ENCODE data around the gene GPR153. TPM values are rescaled to one million over a fixed set of nuclear protein-coding genes. Genes with fewer than 3 reads are reported as not detected.
"Not testable (repeated sequence)": the region's sequence is repeated elsewhere in the genome, so short reads cannot be mapped to it uniquely, and the experiment has no call there.

Gene GPR153
- polyA plus RNA-seq: 10 to 100 TPM in 3 of 4 donors, 1 to 10 TPM in 1; 6.5 to 34.9 (median 22.3) TPM
- long read RNA-seq, donor 1: 0 reads
- long read RNA-seq, donor 2: 0 reads
- long read RNA-seq, donor 3, full-length matches to known transcripts: 3 of 3 reads
- long read RNA-seq, donor 3, partial matches to known transcripts: 0 of 3 reads
- long read RNA-seq, donor 3, other reads (novel, unspliced or antisense): 0 of 3 reads
- long read RNA-seq, donor 4, full-length matches to known transcripts: 1 of 1 reads
- long read RNA-seq, donor 4, partial matches to known transcripts: 0 of 1 reads
- long read RNA-seq, donor 4, other reads (novel, unspliced or antisense): 0 of 1 reads
- long read RNA-seq, donor 5: 0 reads
- long read RNA-seq, donor 6: 0 reads
- long read RNA-seq, donor 7: 0 reads
- long read RNA-seq, donor 8: 0 reads
- long read RNA-seq, donor 9: 0 reads
- long read RNA-seq, donor 10, full-length matches to known transcripts: 4 of 26 reads
- long read RNA-seq, donor 10, partial matches to known transcripts: 22 of 26 reads
- long read RNA-seq, donor 10, other reads (novel, unspliced or antisense): 0 of 26 reads

GRCh38 chr1:6260961-6261614 is at the start of gene GPR153:
GPR153 (minus strand) TSS chr1:6261098; CDS start chr1:6254905, 6,193 bp downstream.
- WGBS, 3 donors: 0 to 3% (median 1%) methylated on average over 40 to 78 of the region's 78 CpGs
- peak; percentile 58 to 80 for DNase-seq
- peaks cover 0 to 43% (median 2%) of the 10 kb centered on the region in 3 donors for H3K4me1 ChIP-seq (ENCODE audit: control insufficient read depth in 3 of 3, insufficient read depth in 2 of 3, low read depth in 1 of 3, low read length in 2 of 3)
- H3K4me3 ChIP-seq (ENCODE audit: low read depth in 1 of 3, low read length in 3 of 3): peak within 1 kb of the TSS; percentile 51 to 79 (median 59)
- FAIRE-seq: no peak
- H3K27me3 ChIP-seq (ENCODE audit: control insufficient read depth in 3 of 3, insufficient read depth in 3 of 3, low read length in 3 of 3): no peaks in the 10 kb centered on the region
- peaks cover 2 to 27% (median 3%) of the 10 kb centered on the region in 3 donors for H3K36me3 ChIP-seq (ENCODE audit: control insufficient read depth in 3 of 3, insufficient read depth in 2 of 3, low read depth in 1 of 3, low read length in 3 of 3)
- no peaks in the 10 kb centered on the region for H3K9me3 ChIP-seq (ENCODE audit: control insufficient read depth in 2 of 2, insufficient read depth in 1 of 2, low read depth in 1 of 2, low read length in 1 of 2)
- H3K27ac ChIP-seq (ENCODE audit: low read depth in 1 of 3, low read length in 2 of 3): peak within 1 kb of the TSS; percentile 19 to 76 (median 65)

GRCh38 chr1:6310116-6310848 is 49.4 kb upstream of the GPR153 start:
- Histone ChIP-seq H3K4me1 (ENCODE audit: control insufficient read depth in 3 of 3, insufficient read depth in 2 of 3, low read depth in 1 of 3, low read length in 2 of 3) (no peaks in the 10 kb centered on the region), H3K27me3 (ENCODE audit: control insufficient read depth in 3 of 3, insufficient read depth in 3 of 3, low read length in 3 of 3) (no peaks in the 10 kb centered on the region), H3K9me3 (ENCODE audit: control insufficient read depth in 2 of 2, insufficient read depth in 1 of 2, low read depth in 1 of 2, low read length in 1 of 2) (peaks cover 0 to 2% of the 10 kb centered on the region in 2 donors), H3K27ac (ENCODE audit: low read depth in 1 of 3, low read length in 2 of 3) (no peak overlapping the region), H3K4me3 (ENCODE audit: low read depth in 1 of 3, low read length in 3 of 3) (no peak overlapping the region), H3K36me3 (ENCODE audit: control insufficient read depth in 3 of 3, insufficient read depth in 2 of 3, low read depth in 1 of 3, low read length in 3 of 3) (peaks cover 0 to 16% (median 14%) of the 10 kb centered on the region in 3 donors)
- 93 to 96% (median 94%) methylated on average over 9 of the region's 9 CpGs for WGBS, 3 donors
- FAIRE-seq (no peak), DNase-seq (no peak)

GRCh38 chr1:6309564-6309963 is 48.7 kb upstream of the GPR153 start:
- H3K4me3 ChIP-seq (ENCODE audit: low read depth in 1 of 3, low read length in 3 of 3): no peak overlapping the region
- no peaks in the 10 kb centered on the region for H3K4me1 ChIP-seq (ENCODE audit: control insufficient read depth in 3 of 3, insufficient read depth in 2 of 3, low read depth in 1 of 3, low read length in 2 of 3)
- H3K27me3 ChIP-seq (ENCODE audit: control insufficient read depth in 3 of 3, insufficient read depth in 3 of 3, low read length in 3 of 3): no peaks in the 10 kb centered on the region
- peaks cover 0 to 16% (median 12%) of the 10 kb centered on the region in 3 donors for H3K36me3 ChIP-seq (ENCODE audit: control insufficient read depth in 3 of 3, insufficient read depth in 2 of 3, low read depth in 1 of 3, low read length in 3 of 3)
- WGBS, 3 donors: 83 to 92% (median 91%) methylated on average over 7 of the region's 7 CpGs
- H3K9me3 ChIP-seq (ENCODE audit: control insufficient read depth in 2 of 2, insufficient read depth in 1 of 2, low read depth in 1 of 2, low read length in 1 of 2): peaks cover 0 to 2% of the 10 kb centered on the region in 2 donors
- no peak for DNase-seq
- H3K27ac ChIP-seq (ENCODE audit: low read depth in 1 of 3, low read length in 2 of 3): no peak overlapping the region
- no peak for FAIRE-seq

GRCh38 chr1:6308449-6308848 is 47.6 kb upstream of the GPR153 start:
- 91 to 97% (median 92%) methylated on average over 13 of the region's 13 CpGs for WGBS, 3 donors
- Histone ChIP-seq H3K36me3 (ENCODE audit: control insufficient read depth in 3 of 3, insufficient read depth in 2 of 3, low read depth in 1 of 3, low read length in 3 of 3) (peaks cover 0 to 13% (median 10%) of the 10 kb centered on the region in 3 donors), H3K27me3 (ENCODE audit: control insufficient read depth in 3 of 3, insufficient read depth in 3 of 3, low read length in 3 of 3) (no peaks in the 10 kb centered on the region), H3K4me1 (ENCODE audit: control insufficient read depth in 3 of 3, insufficient read depth in 2 of 3, low read depth in 1 of 3, low read length in 2 of 3) (no peaks in the 10 kb centered on the region), H3K4me3 (ENCODE audit: low read depth in 1 of 3, low read length in 3 of 3) (no peak overlapping the region), H3K27ac (ENCODE audit: low read depth in 1 of 3, low read length in 2 of 3) (no peak overlapping the region), H3K9me3 (ENCODE audit: control insufficient read depth in 2 of 2, insufficient read depth in 1 of 2, low read depth in 1 of 2, low read length in 1 of 2) (peaks cover 0 to 2% of the 10 kb centered on the region in 2 donors)
- FAIRE-seq (no peak), DNase-seq (no peak)

- WGBS, 3 donors: 88 to 94% (median 93%) methylated on average over 7 of the region's 7 CpGs
- FAIRE-seq; H3K4me3 ChIP-seq (ENCODE audit: low read depth in 1 of 3, low read length in 3 of 3); H3K9me3 ChIP-seq (ENCODE audit: control insufficient read depth in 2 of 2, insufficient read depth in 1 of 2, low read depth in 1 of 2, low read length in 1 of 2); H3K27ac ChIP-seq (ENCODE audit: low read depth in 1 of 3, low read length in 2 of 3); DNase-seq; H3K27me3 ChIP-seq (ENCODE audit: control insufficient read depth in 3 of 3, insufficient read depth in 3 of 3, low read length in 3 of 3); H3K4me1 ChIP-seq (ENCODE audit: control insufficient read depth in 3 of 3, insufficient read depth in 2 of 3, low read depth in 1 of 3, low read length in 2 of 3): not testable (repeated sequence)
- H3K36me3 ChIP-seq (ENCODE audit: control insufficient read depth in 3 of 3, insufficient read depth in 2 of 3, low read depth in 1 of 3, low read length in 3 of 3): peaks cover 0 to 13% (median 6%) of the 10 kb centered on the region in 3 donors
These were observed 46.8 kb upstream of the GPR153 start for GRCh38 chr1:6307682-6308081.

- H3K36me3 ChIP-seq (ENCODE audit: control insufficient read depth in 3 of 3, insufficient read depth in 2 of 3, low read depth in 1 of 3, low read length in 3 of 3): peaks cover 0 to 13% (median 6%) of the 10 kb centered on the region in 3 donors
- no peak overlapping the region for H3K4me3 ChIP-seq (ENCODE audit: low read depth in 1 of 3, low read length in 3 of 3)
- no peak for FAIRE-seq
- WGBS, 3 donors: 96% methylated on average over 15 of the region's 15 CpGs
- no peaks in the 10 kb centered on the region for H3K27me3 ChIP-seq (ENCODE audit: control insufficient read depth in 3 of 3, insufficient read depth in 3 of 3, low read length in 3 of 3)
- peaks cover 0 to 2% of the 10 kb centered on the region in 2 donors for H3K9me3 ChIP-seq (ENCODE audit: control insufficient read depth in 2 of 2, insufficient read depth in 1 of 2, low read depth in 1 of 2, low read length in 1 of 2)
- no peak overlapping the region for H3K27ac ChIP-seq (ENCODE audit: low read depth in 1 of 3, low read length in 2 of 3)
- DNase-seq: no peak
- no peaks in the 10 kb centered on the region for H3K4me1 ChIP-seq (ENCODE audit: control insufficient read depth in 3 of 3, insufficient read depth in 2 of 3, low read depth in 1 of 3, low read length in 2 of 3)
These were observed 46.2 kb upstream of the GPR153 start for GRCh38 chr1:6307099-6307498.

- WGBS, 3 donors: 91 to 95% (median 93%) methylated on average over 15 of the region's 15 CpGs
- H3K36me3 ChIP-seq (ENCODE audit: control insufficient read depth in 3 of 3, insufficient read depth in 2 of 3, low read depth in 1 of 3, low read length in 3 of 3): peaks cover 0 to 18% (median 7%) of the 10 kb centered on the region in 3 donors
- FAIRE-seq (no peak), DNase-seq (no peak)
- no peak overlapping the region for H3K27ac ChIP-seq (ENCODE audit: low read depth in 1 of 3, low read length in 2 of 3)
- H3K9me3 ChIP-seq (ENCODE audit: control insufficient read depth in 2 of 2, insufficient read depth in 1 of 2, low read depth in 1 of 2, low read length in 1 of 2): peaks cover 0 to 2% of the 10 kb centered on the region in 2 donors
- no peaks in the 10 kb centered on the region for H3K27me3 ChIP-seq (ENCODE audit: control insufficient read depth in 3 of 3, insufficient read depth in 3 of 3, low read length in 3 of 3)
- H3K4me1 ChIP-seq (ENCODE audit: control insufficient read depth in 3 of 3, insufficient read depth in 2 of 3, low read depth in 1 of 3, low read length in 2 of 3): no peaks in the 10 kb centered on the region
- no peak overlapping the region for H3K4me3 ChIP-seq (ENCODE audit: low read depth in 1 of 3, low read length in 3 of 3)
These were observed 42.6 kb upstream of the GPR153 start for GRCh38 chr1:6303397-6304012.

Measured in small intestine (tissue), 16 donors.